Fibroblast of peridontal ligament (primary cell): Measurements from ENCODE around the gene PARD3.
"Not testable (repeated sequence)": the region's sequence is repeated elsewhere in the genome, so short reads cannot be mapped to it uniquely, and the experiment has no call there.

ENCODE experiments used
- DNase-seq: peaks from one replicate; pipeline ENCODE4 v3.0.0-alpha.2; 2010; ENCODE audit errors: extremely low read depth

The PARD3 gene

GRCh38 chr10:34650156-34650555 is 164.9 kb downstream of the PARD3 start:
- DNase-seq = no peak

- no peak for DNase-seq
These were observed 165.7 kb downstream of the PARD3 start for GRCh38 chr10:34649385-34649784.

DNA sequence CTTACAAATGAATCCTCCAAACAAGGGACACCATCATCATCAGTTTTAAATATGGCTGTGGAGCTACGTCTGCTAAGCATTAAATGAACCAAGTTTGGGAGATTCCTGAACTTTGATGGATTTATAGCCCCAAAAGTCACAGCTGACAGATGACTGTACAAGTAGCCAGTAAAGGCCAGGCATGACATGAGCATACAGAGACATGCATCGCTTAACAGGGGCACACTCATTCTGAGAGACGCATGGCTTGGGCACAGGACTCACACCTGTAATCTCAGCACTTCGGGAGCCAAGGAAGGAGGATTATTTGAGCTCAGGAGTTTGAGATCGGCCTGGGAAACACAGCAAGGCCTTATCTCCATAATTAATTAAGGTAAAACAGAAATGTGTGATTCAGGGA is 166.2 kb downstream of the PARD3 start:
- DNase-seq = no peak

GRCh38 chr10:34647875-34648865 is 166.9 kb downstream of the PARD3 start:
- no peak for DNase-seq

GRCh38 chr10:34647160-34647559 is 167.9 kb downstream of the PARD3 start:
- DNase-seq = no peak

- no peak for DNase-seq
These were observed 168.8 kb downstream of the PARD3 start for GRCh38 chr10:34646331-34646730.

DNA sequence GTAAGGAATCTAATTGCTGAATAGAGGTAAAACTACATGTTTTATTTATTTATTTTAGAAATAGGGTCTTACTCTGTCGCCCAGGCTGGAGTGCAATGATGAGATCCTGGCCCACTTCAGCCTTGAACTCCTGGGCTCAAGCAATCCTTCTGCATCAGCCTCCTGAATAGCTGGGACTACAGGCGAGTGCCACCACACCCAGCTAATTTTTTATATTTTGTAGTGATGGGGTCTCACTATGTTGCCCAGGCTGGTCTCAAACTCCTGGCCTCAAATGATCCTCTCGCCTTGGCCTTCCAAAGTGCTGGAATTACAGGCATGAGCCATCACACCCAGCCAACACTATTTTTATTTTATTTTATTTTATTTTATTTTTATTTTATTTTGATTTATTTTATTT is 170.3 kb downstream of the PARD3 start:
- not testable (repeated sequence) for DNase-seq

DNA sequence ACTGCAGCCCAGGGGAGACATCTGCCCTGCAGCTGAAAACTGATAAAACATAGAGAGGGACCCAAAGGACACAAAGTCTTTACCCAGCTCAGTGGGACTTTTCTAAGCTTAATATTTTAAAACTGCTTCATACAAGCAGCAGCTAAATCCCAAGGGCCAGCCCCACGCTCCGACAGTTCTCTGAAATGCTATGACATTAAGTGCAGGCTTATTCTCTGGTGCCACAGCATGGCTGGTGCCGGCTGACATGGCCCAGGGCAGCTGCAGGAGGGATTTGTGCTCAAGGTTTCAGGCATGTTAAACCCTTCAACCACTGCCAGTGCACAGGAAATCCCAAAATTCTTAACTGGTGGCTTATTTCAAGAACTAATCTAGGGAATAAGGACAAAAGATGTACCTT is 170.9 kb downstream of the PARD3 start:
- DNase-seq = no peak

GRCh38 chr10:34643620-34644019 is 171.5 kb downstream of the PARD3 start:
- DNase-seq = no peak

- DNase-seq = no peak
These were observed 173.1 kb downstream of the PARD3 start for GRCh38 chr10:34641913-34642558.

- DNase-seq = no peak
These were observed 173.8 kb downstream of the PARD3 start for GRCh38 chr10:34641147-34641912.

GRCh38 chr10:34638406-34639054 is 176.6 kb downstream of the PARD3 start:
- peak; percentile 95 for DNase-seq

- peak; percentile 37 for DNase-seq
These were observed 177.6 kb downstream of the PARD3 start for GRCh38 chr10:34637418-34637911.

DNA sequence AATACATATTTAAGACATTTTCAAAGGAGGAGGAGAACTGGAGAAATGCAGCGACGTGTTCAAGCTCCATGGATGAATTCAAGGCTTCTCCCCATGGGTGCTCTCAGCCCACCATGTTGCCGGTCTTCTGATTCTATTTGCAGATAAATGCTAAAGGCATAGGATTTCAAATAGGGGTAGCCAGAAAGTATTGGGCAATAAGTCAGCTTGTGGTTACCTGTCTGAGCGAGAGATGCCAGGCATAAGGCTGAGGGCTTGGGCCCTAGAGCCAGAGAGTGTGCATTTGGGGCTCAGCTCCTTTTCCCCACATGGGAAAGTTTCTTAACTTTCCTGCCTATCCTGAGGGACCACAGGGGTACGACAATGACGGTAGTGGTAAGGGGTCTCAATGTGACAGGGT is 180.0 kb downstream of the PARD3 start:
- DNase-seq = no peak

DNA sequence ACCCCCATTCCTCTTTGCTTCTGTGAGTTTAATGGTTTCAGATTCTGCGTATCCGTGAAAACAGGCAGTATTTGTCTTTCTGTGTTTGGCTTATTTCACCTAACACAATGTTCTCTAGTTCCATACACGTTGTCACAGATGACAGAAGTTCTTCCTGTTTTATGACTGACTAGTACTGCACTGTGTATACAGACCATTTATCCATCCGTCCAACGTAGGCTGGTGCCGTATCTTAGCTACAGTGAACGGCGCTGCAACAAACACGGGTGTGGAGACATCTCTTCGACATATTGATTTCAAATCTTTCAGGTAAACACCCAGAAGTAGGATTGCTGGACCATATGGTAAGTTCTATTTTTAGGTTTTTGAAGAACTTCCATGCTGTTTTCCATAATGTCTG is 181.7 kb downstream of the PARD3 start:
- no peak for DNase-seq

GRCh38 chr10:34629084-34629483 is 186.0 kb downstream of the PARD3 start:
- no peak for DNase-seq

- no peak for DNase-seq
These were observed 186.8 kb downstream of the PARD3 start for GRCh38 chr10:34628174-34628796.

- no peak for DNase-seq
These were observed 187.4 kb downstream of the PARD3 start for GRCh38 chr10:34627741-34628140.

GRCh38 chr10:34627331-34627730 is 187.8 kb downstream of the PARD3 start:
- no peak for DNase-seq

DNA sequence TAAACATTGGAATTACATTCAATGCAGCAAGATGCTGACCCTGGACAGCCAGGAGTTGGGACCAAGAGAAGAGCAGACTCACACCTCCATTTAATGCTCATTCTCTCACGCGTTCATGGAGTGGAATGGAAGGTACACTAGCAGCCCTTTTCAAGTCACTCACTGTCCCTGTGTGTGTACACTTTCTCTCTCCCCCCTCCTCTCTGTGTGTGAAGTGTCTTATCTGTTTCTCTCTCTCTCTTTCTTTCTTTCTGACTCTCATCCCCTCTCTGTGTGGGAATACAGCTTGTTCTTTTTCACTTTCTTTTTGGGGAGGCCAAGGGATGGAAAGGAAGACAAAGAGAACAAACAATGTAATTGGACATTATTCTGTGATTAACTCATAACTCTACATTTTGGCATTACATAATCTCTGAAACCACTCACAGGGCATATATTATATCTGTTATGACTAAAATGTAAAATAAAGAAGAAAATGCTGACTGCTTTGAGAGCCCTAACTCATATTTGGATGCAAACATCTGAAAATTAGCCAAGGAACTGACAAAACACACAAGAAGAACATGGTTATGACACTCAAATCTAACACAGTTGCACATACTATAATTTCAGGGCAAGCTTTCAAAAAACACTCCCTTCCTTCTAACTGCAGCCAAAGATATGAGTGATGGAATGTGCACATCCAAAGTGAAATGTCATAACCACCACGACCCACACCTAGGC is 188.8 kb downstream of the PARD3 start:
- DNase-seq = peak; percentile 49
